HG03442 (cell line): ENCODE data around the gene CSAD.

Experiments used
- ATAC-seq: cut with Tn5 transposase; IDR thresholded peaks from one replicate; pipeline ENCODE4 v1.9.1; 2021; ENCODE audit warnings: mild to moderate bottlenecking, moderate library complexity; ENCODE audit not compliant: unreplicated experiment

The CSAD gene

GRCh38 chr12:53180220-53180930 lies at the start of gene CSAD, which contains the start of gene ZNF740:
Gene CSAD, minus strand, starts transcription at chr12:53180925. Its CDS starts 7,455 bp downstream, at chr12:53173470.
Gene ZNF740, plus strand, starts transcription at chr12:53180722. Its CDS starts 1,262 bp downstream, at chr12:53181984.
- peak; percentile 86 for ATAC-seq

GRCh38 chr12:53230108-53230845 lies 49.6 kb upstream of the CSAD start:
- ATAC-seq, result no peak

- no peak for ATAC-seq
Observed at GRCh38 chr12:53229454-53229853, 48.7 kb upstream of the CSAD start.

- no peak for ATAC-seq
Observed at GRCh38 chr12:53227836-53228235, 47.1 kb upstream of the CSAD start.

- no peak for ATAC-seq
Observed at GRCh38 chr12:53227341-53227740, 46.6 kb upstream of the CSAD start.

GRCh38 chr12:53226815-53227214 lies 46.1 kb upstream of the CSAD start:
- no peak for ATAC-seq

GRCh38 chr12:53225635-53226424 lies 45.1 kb upstream of the CSAD start:
- ATAC-seq, result no peak

- no peak for ATAC-seq
Observed at GRCh38 chr12:53224897-53225634, 44.3 kb upstream of the CSAD start.

- ATAC-seq, result no peak
Observed at GRCh38 chr12:53224061-53224896, 43.6 kb upstream of the CSAD start.

GRCh38 chr12:53223389-53224060 lies 42.8 kb upstream of the CSAD start:
- ATAC-seq, result no peak

GRCh38 chr12:53222806-53223261 lies 42.1 kb upstream of the CSAD start:
- no peak for ATAC-seq

GRCh38 chr12:53222170-53222721 lies 41.5 kb upstream of the CSAD start:
- no peak for ATAC-seq

GRCh38 chr12:53221203-53222080 lies 40.7 kb upstream of the CSAD start:
- peak; percentile 18 for ATAC-seq

GRCh38 chr12:53220694-53221202 lies 40.0 kb upstream of the CSAD start:
- peak; percentile 41 for ATAC-seq

GRCh38 chr12:53219956-53220693 lies 39.4 kb upstream of the CSAD start:
- ATAC-seq, result peak; percentile 25

GRCh38 chr12:53219292-53219955 lies 38.7 kb upstream of the CSAD start:
- ATAC-seq, result peak; percentile 16
